IMR-90 (cell line): Measurements from ENCODE around the gene ZPBP2. TPM values are rescaled to one million over a fixed set of nuclear protein-coding genes. Genes with fewer than 3 reads are reported as not detected.

Experiments used
- ATAC-seq: fragments of 200-7000 bp; cut with Tn5 transposase; 2 replicates; pipeline ENCODE4 v1.9.1; 2020; ENCODE audit warnings: low read depth, mild to moderate bottlenecking, moderate library complexity
- BruUV-seq: library from RNA; stranded (reverse); fragments of 400-500 nt; replicated peaks from 2 replicates; lab custom pipeline; 2021; lab: Mats Ljungman, UMichigan
- CTCF ChIA-PET: fragments of 300-600 bp; formaldehyde crosslinking; extraction: SDS; loops from one replicate; lab custom pipeline; 2021; ENCODE audit warnings: antibody characterized with exemption; lab: Yijun Ruan, JAX
- POLR2A ChIA-PET: fragments of 300-600 bp; sonication (Branson Sonifier 250); formaldehyde crosslinking; loops from one replicate; lab custom pipeline; 2022; ENCODE audit warnings: antibody characterized with exemption; ENCODE audit not compliant: unreplicated experiment; lab: Charles Lee
- DNase-seq: peaks from one replicate; pipeline ENCODE4 v3.0.0; 2013
- H2AFZ ChIP-seq: replicated peaks from 2 replicates; pipeline ENCODE3; 2013; ENCODE audit warnings: low read length, mild to moderate bottlenecking; ENCODE audit not compliant: poor library complexity
- H2AK5ac ChIP-seq: 2 replicates; pipeline ENCODE4 v1.6.1; 2013; ENCODE audit warnings: low read depth, low read length, inconsistent platforms
- H2AK9ac ChIP-seq: replicated peaks from 2 replicates; pipeline ENCODE3; 2013; ENCODE audit warnings: mild to moderate bottlenecking, low read depth, low read length, moderate library complexity; ENCODE audit not compliant: poor library complexity
- H2BK120ac ChIP-seq: 2 replicates; pipeline ENCODE4 v1.6.1; 2013; ENCODE audit warnings: low read depth, low read length, inconsistent platforms
- H2BK15ac ChIP-seq: 3 replicates; pipeline ENCODE4 v1.6.1; 2013; ENCODE audit warnings: low read depth, low read length, inconsistent platforms
- H2BK20ac ChIP-seq: 2 replicates; pipeline ENCODE4 v1.6.1; 2013; ENCODE audit warnings: low read depth, mild to moderate bottlenecking, inconsistent platforms, low read length, moderate library complexity
- H2BK5ac ChIP-seq: 2 replicates; pipeline ENCODE4 v1.6.1; 2013; ENCODE audit warnings: mild to moderate bottlenecking, low read depth, low read length, inconsistent platforms; ENCODE audit not compliant: poor library complexity, severe bottlenecking
- H3K14ac ChIP-seq: replicated peaks from 2 replicates; pipeline ENCODE4 v1.6.1; 2013; ENCODE audit warnings: low read depth, low read length, inconsistent platforms
- H3K18ac ChIP-seq: 2 replicates; pipeline ENCODE4 v1.6.1; 2013; ENCODE audit warnings: low read depth, low read length, control low read depth
- H3K23ac ChIP-seq: 2 replicates; pipeline ENCODE4 v1.6.1; 2013; ENCODE audit warnings: low read depth, low read length, inconsistent platforms
- H3K27ac ChIP-seq: 2 replicates; pipeline ENCODE4 v1.5.1; 2013; ENCODE audit warnings: mild to moderate bottlenecking, control low read depth, low read length; ENCODE audit not compliant: insufficient read depth
- H3K27me3 ChIP-seq: 2 replicates; pipeline ENCODE4 v1.6.1; 2013; ENCODE audit warnings: low read length; ENCODE audit not compliant: control insufficient read depth, insufficient read depth
- H3K36me3 ChIP-seq: 2 replicates; pipeline ENCODE4 v1.6.1; 2013; ENCODE audit warnings: low read length, mixed read lengths; ENCODE audit not compliant: control insufficient read depth, insufficient read depth
- H3K4ac ChIP-seq: 2 replicates; pipeline ENCODE4 v1.6.1; 2013; ENCODE audit warnings: low read depth, low read length, inconsistent platforms
- H3K4me1 ChIP-seq: 2 replicates; pipeline ENCODE4 v1.6.1; 2013; ENCODE audit warnings: low read length, mixed read lengths; ENCODE audit not compliant: control insufficient read depth, insufficient read depth
- H3K4me2 ChIP-seq: 2 replicates; pipeline ENCODE4 v1.6.1; 2013; ENCODE audit warnings: low read depth, mild to moderate bottlenecking, control low read depth, low read length, moderate library complexity
- H3K4me3 ChIP-seq: 2 replicates; pipeline ENCODE4 v1.5.1; 2013; ENCODE audit warnings: low read depth, mild to moderate bottlenecking, control low read depth, low read length, moderate library complexity; ENCODE audit not compliant: insufficient read depth
- H3K56ac ChIP-seq: 2 replicates; pipeline ENCODE4 v1.6.1; 2013; ENCODE audit warnings: low read length, inconsistent platforms; ENCODE audit not compliant: insufficient read depth; ENCODE audit errors: extremely low read depth
- H3K79me1 ChIP-seq, 2 experiments: 2 replicates each; pipeline ENCODE4 v1.6.1; 2013; ENCODE audit warnings: low read length in 2 of 2, inconsistent platforms in 1 of 2, low read depth in 1 of 2
- H3K9ac ChIP-seq: 2 replicates; pipeline ENCODE4 v1.6.1; 2013; ENCODE audit warnings: low read depth, low read length, control low read depth
- H3K9me1 ChIP-seq: 2 replicates; pipeline ENCODE4 v1.6.1; 2013; ENCODE audit warnings: low read length, inconsistent platforms; ENCODE audit not compliant: insufficient read depth
- H3K9me3 ChIP-seq: 2 replicates; pipeline ENCODE4 v1.6.1; 2013; ENCODE audit warnings: low read length; ENCODE audit not compliant: control insufficient read depth, insufficient read depth
- H4K20me1 ChIP-seq: 2 replicates; pipeline ENCODE4 v1.6.1; 2013; ENCODE audit warnings: low read length, inconsistent platforms; ENCODE audit not compliant: insufficient read depth
- H4K5ac ChIP-seq: 2 replicates; pipeline ENCODE4 v1.6.1; 2013; ENCODE audit warnings: mild to moderate bottlenecking, low read depth, low read length, control low read depth
- H4K8ac ChIP-seq, 2 experiments: 2 replicates each; pipeline ENCODE4 v1.6.1; 2013; ENCODE audit warnings: low read depth in 2 of 2, low read length in 2 of 2, control low read depth in 1 of 2, inconsistent platforms in 1 of 2
- H4K91ac ChIP-seq: 2 replicates; pipeline ENCODE4 v1.6.1; 2013; ENCODE audit warnings: low read depth, low read length, inconsistent platforms; ENCODE audit not compliant: insufficient read depth
- BHLHE40 ChIP-seq: fragments of 150-350 bp; IDR thresholded peaks from 2 replicates; pipeline ENCODE4 v1.6.1; 2016; ENCODE audit warnings: mild to moderate bottlenecking, low read depth, low read length
- CEBPB ChIP-seq: IDR thresholded peaks from 2 replicates; pipeline ENCODE4 v1.6.1; 2012; ENCODE audit warnings: low read depth, low read length, improper control_type of control experiment
- FOS ChIP-seq: fragments of 150-350 bp; IDR thresholded peaks from 2 replicates; pipeline ENCODE4 v1.6.1; 2016; ENCODE audit warnings: low read depth, low read length
- MAFK ChIP-seq: IDR thresholded peaks from 2 replicates; pipeline ENCODE4 v1.6.1; 2012; ENCODE audit warnings: low read depth, low read length, improper control_type of control experiment
- MXI1 ChIP-seq: IDR thresholded peaks from 2 replicates; pipeline ENCODE4 v1.6.1; 2012; ENCODE audit warnings: low read depth, mild to moderate bottlenecking, low read length, moderate library complexity, borderline replicate concordance
- NFE2L2 ChIP-seq: fragments of 150-350 bp; IDR thresholded peaks from 2 replicates; pipeline ENCODE4 v1.6.1; 2016; ENCODE audit warnings: low read depth, mild to moderate bottlenecking, low read length
- POLR2A ChIP-seq: IDR thresholded peaks from 2 replicates; pipeline ENCODE4 v1.6.1; 2012; ENCODE audit warnings: mild to moderate bottlenecking, low read depth, low read length
- RAD21 ChIP-seq: IDR thresholded peaks from 2 replicates; pipeline ENCODE4 v1.6.1; 2012; ENCODE audit warnings: low read length, improper control_type of control experiment
- RCOR1 ChIP-seq: IDR thresholded peaks from 2 replicates; pipeline ENCODE4 v1.6.1; 2012; ENCODE audit warnings: mild to moderate bottlenecking, low read length, improper control_type of control experiment; ENCODE audit not compliant: insufficient replicate concordance
- RFX5 ChIP-seq: IDR thresholded peaks from 2 replicates; pipeline ENCODE4 v1.8.0; 2012; ENCODE audit warnings: low read depth, mild to moderate bottlenecking, low read length, moderate library complexity
- SMC3 ChIP-seq: fragments of 150-350 bp; IDR thresholded peaks from 2 replicates; pipeline ENCODE4 v1.6.1; 2016; ENCODE audit warnings: low read depth, mild to moderate bottlenecking, antibody characterized with exemption, low read length, moderate library complexity
- WGBS, 2 experiments: methylation state at CpG; one replicate each; pipeline versions ENCODE4 v1.1.5 to v1.1.7; 2013; ENCODE audit warnings: missing lambda C conversion rate in 2 of 2; ENCODE audit not compliant: insufficient read length in 1 of 2; ENCODE audit errors: extremely low coverage in 2 of 2; 5-methylcytosine and 5-hydroxymethylcytosine counted together
- dilution Hi-C: fragments of 300-500 bp; cut with HindIII; formaldehyde crosslinking; loops from one replicate; pipeline ENCODE4 v1.14.3; 2018; ENCODE audit warnings: low sequenced_read_pairs; ENCODE audit not compliant: unreplicated experiment
- in situ Hi-C: fragments of 300-500 bp; cut with MboI; formaldehyde crosslinking; loops from 3 replicates; pipeline ENCODE4 v1.14.3; 2019; ENCODE audit warnings: low sequenced_read_pairs, inconsistent platforms, mixed read lengths
- intact Hi-C: fragments of 100-400 bp; cut with micrococcal nuclease; formaldehyde crosslinking; loops from 2 replicates; pipeline ENCODE4 v1.10.0; 2022
- polyA plus RNA-seq, 3 experiments: library from polyadenylated mRNA; depleted of rRNA; stranded (reverse); fragments of >200 nt; gene quantifications; 2 replicates each; pipeline ENCODE4 v1.2.3, GENCODE V29; 2012; ENCODE audit warnings: low replicate concordance in 1 of 3
- total RNA-seq: library from RNA; depleted of rRNA; stranded (reverse); fragments of >200 nt; gene quantifications from 2 replicates; pipeline ENCODE4 v1.2.3, GENCODE V29; 2012
- TF ChIP-seq, protein P1 (sequence below): fragments of 150-350 bp; IDR thresholded peaks from 2 replicates; pipeline ENCODE4 v1.6.1; 2016; ENCODE audit warnings: low read depth, mild to moderate bottlenecking, low read length, moderate library complexity, borderline replicate concordance
- TF ChIP-seq, protein P2 (sequence below): fragments of 150-350 bp; IDR thresholded peaks from 2 replicates; pipeline ENCODE4 v1.6.1; 2017; ENCODE audit warnings: mild to moderate bottlenecking, antibody characterized with exemption, low read length, low read depth
- TF ChIP-seq, protein P3 (sequence below): conservative IDR thresholded peaks from 2 replicates; pipeline ENCODE4 v1.5.1; 2012; ENCODE audit warnings: mild to moderate bottlenecking, low read depth, low read length, improper control_type of control experiment

The ZPBP2 gene
- total and polyA plus RNA-seq, 2 of the 4 experiments (the other 2 are of a cell fraction), result not detected

DNA sequence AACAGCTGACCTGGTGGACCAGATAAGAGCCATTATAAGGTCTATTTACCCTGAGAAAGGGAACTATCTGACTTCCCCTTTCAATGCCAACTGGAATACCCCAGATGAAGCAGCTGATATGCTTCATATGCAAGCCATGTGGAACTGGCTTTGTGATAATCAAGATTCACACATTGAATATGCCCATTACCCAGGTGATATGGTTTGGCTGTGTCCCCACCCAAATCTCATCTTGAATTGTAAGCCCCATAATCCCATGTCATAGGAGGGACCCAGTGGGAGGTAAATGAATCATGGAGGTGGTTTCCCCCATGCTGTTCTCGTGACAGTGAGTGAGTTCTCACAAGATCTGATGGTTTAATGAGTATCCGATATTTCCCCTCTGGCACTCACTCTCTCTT, 46.0 kb upstream of the ZPBP2 start:
- H2BK120ac ChIP-seq, result no peak overlapping the region
- peaks cover 16% of the 10 kb centered on the region for H3K27me3 ChIP-seq
- no peak overlapping the region for H2AK5ac ChIP-seq
- H3K9me3 ChIP-seq, result peaks cover 7% of the 10 kb centered on the region
- no peak overlapping the region for H2AFZ ChIP-seq
- no peaks in the 10 kb centered on the region for H3K79me1 ChIP-seq
- no peak overlapping the region for H2BK15ac ChIP-seq
- H2AK9ac ChIP-seq, result no peak overlapping the region
- intact Hi-C loops, result loop anchor here (5.0 kb wide), 1 partner anchor 40 kb away; no protein-coding TSS in a partner anchor
- H3K14ac ChIP-seq, result no peak overlapping the region
- H3K56ac ChIP-seq, result no peak overlapping the region
- no peak for TF ChIP-seq FOS
- TF ChIP-seq RCOR1, result no peak
- TF ChIP-seq RFX5, result no peak
- TF ChIP-seq MAFK, result no peak
- TF ChIP-seq, protein P1, sequence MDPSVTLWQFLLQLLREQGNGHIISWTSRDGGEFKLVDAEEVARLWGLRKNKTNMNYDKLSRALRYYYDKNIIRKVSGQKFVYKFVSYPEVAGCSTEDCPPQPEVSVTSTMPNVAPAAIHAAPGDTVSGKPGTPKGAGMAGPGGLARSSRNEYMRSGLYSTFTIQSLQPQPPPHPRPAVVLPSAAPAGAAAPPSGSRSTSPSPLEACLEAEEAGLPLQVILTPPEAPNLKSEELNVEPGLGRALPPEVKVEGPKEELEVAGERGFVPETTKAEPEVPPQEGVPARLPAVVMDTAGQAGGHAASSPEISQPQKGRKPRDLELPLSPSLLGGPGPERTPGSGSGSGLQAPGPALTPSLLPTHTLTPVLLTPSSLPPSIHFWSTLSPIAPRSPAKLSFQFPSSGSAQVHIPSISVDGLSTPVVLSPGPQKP, result no peak
- no peak for TF ChIP-seq SMC3
- no peak for TF ChIP-seq CEBPB
- TF ChIP-seq RAD21, result no peak
- no peak for TF ChIP-seq BHLHE40
- TF ChIP-seq NFE2L2, result no peak
- no peak for TF ChIP-seq MXI1
- TF ChIP-seq POLR2A, result no peak
- TF ChIP-seq, protein P2, sequence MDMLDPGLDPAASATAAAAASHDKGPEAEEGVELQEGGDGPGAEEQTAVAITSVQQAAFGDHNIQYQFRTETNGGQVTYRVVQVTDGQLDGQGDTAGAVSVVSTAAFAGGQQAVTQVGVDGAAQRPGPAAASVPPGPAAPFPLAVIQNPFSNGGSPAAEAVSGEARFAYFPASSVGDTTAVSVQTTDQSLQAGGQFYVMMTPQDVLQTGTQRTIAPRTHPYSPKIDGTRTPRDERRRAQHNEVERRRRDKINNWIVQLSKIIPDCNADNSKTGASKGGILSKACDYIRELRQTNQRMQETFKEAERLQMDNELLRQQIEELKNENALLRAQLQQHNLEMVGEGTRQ, result no peak
- TF ChIP-seq, protein P3, sequence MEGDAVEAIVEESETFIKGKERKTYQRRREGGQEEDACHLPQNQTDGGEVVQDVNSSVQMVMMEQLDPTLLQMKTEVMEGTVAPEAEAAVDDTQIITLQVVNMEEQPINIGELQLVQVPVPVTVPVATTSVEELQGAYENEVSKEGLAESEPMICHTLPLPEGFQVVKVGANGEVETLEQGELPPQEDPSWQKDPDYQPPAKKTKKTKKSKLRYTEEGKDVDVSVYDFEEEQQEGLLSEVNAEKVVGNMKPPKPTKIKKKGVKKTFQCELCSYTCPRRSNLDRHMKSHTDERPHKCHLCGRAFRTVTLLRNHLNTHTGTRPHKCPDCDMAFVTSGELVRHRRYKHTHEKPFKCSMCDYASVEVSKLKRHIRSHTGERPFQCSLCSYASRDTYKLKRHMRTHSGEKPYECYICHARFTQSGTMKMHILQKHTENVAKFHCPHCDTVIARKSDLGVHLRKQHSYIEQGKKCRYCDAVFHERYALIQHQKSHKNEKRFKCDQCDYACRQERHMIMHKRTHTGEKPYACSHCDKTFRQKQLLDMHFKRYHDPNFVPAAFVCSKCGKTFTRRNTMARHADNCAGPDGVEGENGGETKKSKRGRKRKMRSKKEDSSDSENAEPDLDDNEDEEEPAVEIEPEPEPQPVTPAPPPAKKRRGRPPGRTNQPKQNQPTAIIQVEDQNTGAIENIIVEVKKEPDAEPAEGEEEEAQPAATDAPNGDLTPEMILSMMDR, result no peak
- no peak overlapping the region for H4K91ac ChIP-seq
- ChIA-PET POLR2A (no interaction called here), CTCF (no interaction called here)
- H3K4me2 ChIP-seq, result no peak overlapping the region
- DNase-seq, result no peak
- WGBS, 2 experiments, result no CpG with 5 or more reads among the region's 2 CpGs
- no peak overlapping the region for H2BK20ac ChIP-seq
- no peak for ATAC-seq
- dilution Hi-C loops, result no loop called here
- H3K18ac ChIP-seq, result no peak overlapping the region
- H3K4ac ChIP-seq, result no peak overlapping the region
- H3K4me1 ChIP-seq, result no peaks in the 10 kb centered on the region
- H4K5ac ChIP-seq, result no peak overlapping the region
- H3K27ac ChIP-seq, result no peak overlapping the region
- BruUV-seq, result no TSS peak
- H3K23ac ChIP-seq, result no peak overlapping the region
- H3K4me3 ChIP-seq, result no peak overlapping the region
- no peak overlapping the region for H2BK5ac ChIP-seq
- in situ Hi-C loops, result no loop called here
- no peaks in the 10 kb centered on the region for H3K36me3 ChIP-seq
- no peaks in the 10 kb centered on the region for H3K9me1 ChIP-seq
- no peak overlapping the region for H4K8ac ChIP-seq
- no peak overlapping the region for H3K9ac ChIP-seq
- H4K20me1 ChIP-seq, result no peaks in the 10 kb centered on the region
